OCI-LY7 (cell line): Measurements from ENCODE around the gene PARD3. TPM values are rescaled to one million over a fixed set of nuclear protein-coding genes. Genes with fewer than 3 reads are reported as not detected.

Experiments used
- BruUV-seq: library from RNA; stranded (reverse); fragments of 400-500 nt; replicated peaks from 2 replicates; lab custom pipeline; 2021; lab: Mats Ljungman, UMichigan
- CTCF ChIA-PET: fragments of 300-600 bp; sonication (Branson Sonifier 250); formaldehyde crosslinking; loops from one replicate; lab custom pipeline; 2022; ENCODE audit warnings: antibody characterized with exemption; ENCODE audit not compliant: unreplicated experiment; lab: Charles Lee
- POLR2A ChIA-PET: fragments of 300-600 bp; sonication (Branson Sonifier 250); formaldehyde crosslinking; loops from one replicate; lab custom pipeline; 2022; ENCODE audit warnings: antibody characterized with exemption; lab: Charles Lee
- DNase-seq: peaks from one replicate; pipeline ENCODE4 v3.0.0-alpha.2; 2015; ENCODE audit warnings: low spot score
- H2AFZ ChIP-seq: fragments of 200-600 bp; sonication (generic), shearing (Covaris generic); 2 replicates; pipeline ENCODE4 v1.6.1; 2014; ENCODE audit warnings: mild to moderate bottlenecking, antibody characterized with exemption, low read length, moderate library complexity
- H3K27ac ChIP-seq: fragments of 200-600 bp; sonication (generic); 2 replicates; pipeline ENCODE4 v1.5.1; 2014; ENCODE audit warnings: mixed run types, low read depth, mild to moderate bottlenecking, moderate library complexity, low read length, inconsistent platforms; ENCODE audit not compliant: poor library complexity, severe bottlenecking
- H3K36me3 ChIP-seq: fragments of 200-600 bp; sonication (generic); 2 replicates; pipeline ENCODE4 v1.6.1; 2014; ENCODE audit warnings: mild to moderate bottlenecking, antibody characterized with exemption, low read length, moderate library complexity, mixed read lengths; ENCODE audit not compliant: insufficient read depth
- H3K4me1 ChIP-seq: fragments of 200-600 bp; sonication (generic); 2 replicates; pipeline ENCODE4 v1.5.1; 2014; ENCODE audit warnings: mild to moderate bottlenecking, low read length; ENCODE audit not compliant: insufficient read depth, poor library complexity, severe bottlenecking
- H3K4me2 ChIP-seq: fragments of 200-600 bp; sonication (generic); 2 replicates; pipeline ENCODE4 v1.6.1; 2014; ENCODE audit warnings: mild to moderate bottlenecking, low read length
- H3K4me3 ChIP-seq: fragments of 200-600 bp; sonication (generic); 2 replicates; pipeline ENCODE4 v1.5.1; 2014; ENCODE audit warnings: mild to moderate bottlenecking, low read depth, low read length; ENCODE audit not compliant: poor library complexity, severe bottlenecking
- H3K79me2 ChIP-seq: fragments of 200-600 bp; sonication (generic); 2 replicates; pipeline ENCODE4 v1.6.1; 2016; ENCODE audit warnings: low read depth, mild to moderate bottlenecking, low read length, moderate library complexity, mixed read lengths; ENCODE audit not compliant: insufficient read depth
- H3K9me2 ChIP-seq: fragments of 200-600 bp; sonication (generic); 2 replicates; pipeline ENCODE4 v1.6.1; 2016; ENCODE audit warnings: mild to moderate bottlenecking, low read length, mixed read lengths; ENCODE audit not compliant: insufficient read depth
- H3K9me3 ChIP-seq: fragments of 200-600 bp; sonication (generic); 2 replicates; pipeline ENCODE4 v1.6.1; 2014; ENCODE audit warnings: mild to moderate bottlenecking, mixed run types, low read length, mixed read lengths
- H4K20me1 ChIP-seq: fragments of 200-600 bp; sonication (generic); 2 replicates; pipeline ENCODE4 v1.6.1; 2014; ENCODE audit warnings: mild to moderate bottlenecking, antibody characterized with exemption, low read length, moderate library complexity, mixed read lengths; ENCODE audit not compliant: insufficient read depth
- EZH2phosphoT487 ChIP-seq: fragments of 200-600 bp; sonication (generic); IDR thresholded peaks from 2 replicates; pipeline ENCODE4 v1.6.1; 2018; ENCODE audit warnings: low read depth, borderline replicate concordance, mild to moderate bottlenecking, mixed run types, antibody characterized with exemption, low read length, moderate library complexity, mixed read lengths
- intact Hi-C: fragments of 100-400 bp; cut with micrococcal nuclease; formaldehyde crosslinking; loops from one replicate; pipeline ENCODE4 v1.10.0; 2022; ENCODE audit not compliant: unreplicated experiment
- total RNA-seq, 2 experiments: library from RNA; depleted of rRNA in 1 of 2; stranded (reverse); fragments of >200 nt in 1 of 2; shearing (Covaris generic) in 1 of 2; gene quantifications; 2 replicates each; pipeline ENCODE4 v1.2.3, GENCODE V29; 2014 to 2022
- TF ChIP-seq, protein P1 (sequence below): fragments of 200-600 bp; sonication (generic); conservative IDR thresholded peaks from 2 replicates; pipeline ENCODE4 v1.5.1; 2014; ENCODE audit warnings: mild to moderate bottlenecking, antibody characterized with exemption, low read length, moderate library complexity, mixed read lengths

Gene PARD3
- total RNA-seq, 2 experiments from 2014 or later = not detected

DNA sequence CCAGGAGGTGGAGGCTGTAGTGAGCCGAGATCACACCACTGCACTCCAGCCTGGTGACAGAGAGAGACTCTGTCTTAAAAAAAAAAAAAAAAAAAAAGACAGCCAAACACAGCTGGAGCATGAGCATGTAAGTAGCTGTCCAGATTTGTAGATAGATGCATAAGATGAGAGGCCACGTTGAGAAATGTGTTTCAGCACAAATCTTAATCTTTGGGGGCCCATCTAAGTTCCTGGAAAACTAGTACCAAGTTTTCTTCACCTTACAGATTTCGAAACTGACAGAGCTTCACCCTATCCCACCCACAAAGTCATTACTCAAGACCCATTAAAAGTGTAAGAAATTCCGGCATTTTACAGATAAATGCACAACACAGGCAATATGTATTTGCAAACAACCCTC lies 208.2 kb downstream of the PARD3 start:
- Histone ChIP-seq H3K36me3 (no peaks in the 10 kb centered on the region), H3K4me2 (no peak overlapping the region), H3K4me3 (no peak overlapping the region), H3K9me2 (no peaks in the 10 kb centered on the region), H4K20me1 (no peaks in the 10 kb centered on the region), H3K27ac (no peak overlapping the region), H3K4me1 (no peaks in the 10 kb centered on the region), H2AFZ (no peak overlapping the region), H3K9me3 (no peaks in the 10 kb centered on the region), H3K79me2 (no peaks in the 10 kb centered on the region)
- intact Hi-C loops = no loop called here
- no peak for DNase-seq
- POLR2A ChIA-PET = interaction anchor here (0.6 to 0.7 kb wide), 2 partner anchors 610 to 783 kb away, joined by 3 read pairs; no protein-coding TSS in a partner anchor
- TF ChIP-seq, protein P1, sequence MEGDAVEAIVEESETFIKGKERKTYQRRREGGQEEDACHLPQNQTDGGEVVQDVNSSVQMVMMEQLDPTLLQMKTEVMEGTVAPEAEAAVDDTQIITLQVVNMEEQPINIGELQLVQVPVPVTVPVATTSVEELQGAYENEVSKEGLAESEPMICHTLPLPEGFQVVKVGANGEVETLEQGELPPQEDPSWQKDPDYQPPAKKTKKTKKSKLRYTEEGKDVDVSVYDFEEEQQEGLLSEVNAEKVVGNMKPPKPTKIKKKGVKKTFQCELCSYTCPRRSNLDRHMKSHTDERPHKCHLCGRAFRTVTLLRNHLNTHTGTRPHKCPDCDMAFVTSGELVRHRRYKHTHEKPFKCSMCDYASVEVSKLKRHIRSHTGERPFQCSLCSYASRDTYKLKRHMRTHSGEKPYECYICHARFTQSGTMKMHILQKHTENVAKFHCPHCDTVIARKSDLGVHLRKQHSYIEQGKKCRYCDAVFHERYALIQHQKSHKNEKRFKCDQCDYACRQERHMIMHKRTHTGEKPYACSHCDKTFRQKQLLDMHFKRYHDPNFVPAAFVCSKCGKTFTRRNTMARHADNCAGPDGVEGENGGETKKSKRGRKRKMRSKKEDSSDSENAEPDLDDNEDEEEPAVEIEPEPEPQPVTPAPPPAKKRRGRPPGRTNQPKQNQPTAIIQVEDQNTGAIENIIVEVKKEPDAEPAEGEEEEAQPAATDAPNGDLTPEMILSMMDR = no peak
- no peak for TF ChIP-seq EZH2phosphoT487
- CTCF ChIA-PET = no interaction called here
- no TSS peak for BruUV-seq

DNA sequence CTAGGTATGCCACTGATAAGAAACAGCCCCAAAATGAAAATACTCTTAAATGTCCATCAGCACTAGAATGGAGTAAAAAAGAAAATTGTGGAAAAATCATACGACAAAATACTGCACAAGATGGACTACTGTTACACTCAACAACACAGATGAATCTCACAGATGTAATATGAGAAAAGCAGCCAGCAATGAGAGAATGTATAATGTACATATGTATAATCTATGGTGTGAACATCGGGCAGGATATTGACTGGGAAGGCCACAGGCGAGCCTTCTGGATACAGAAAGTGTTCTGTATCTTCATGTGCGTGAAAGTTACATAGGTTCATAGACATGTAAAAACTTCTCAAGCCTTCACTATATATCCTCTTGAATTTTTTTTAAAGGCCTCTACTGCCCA lies 212.6 kb downstream of the PARD3 start:
- TF ChIP-seq EZH2phosphoT487 = no peak
- TF ChIP-seq, protein P1 = no peak
- no peaks in the 10 kb centered on the region for H3K4me1 ChIP-seq
- H3K27ac ChIP-seq = no peak overlapping the region
- intact Hi-C loops = no loop called here
- ChIA-PET CTCF (no interaction called here), POLR2A (interaction anchor here (0.6 kb wide), 1 partner anchor 599 kb away, joined by 4 read pairs; no protein-coding TSS in a partner anchor)
- no TSS peak for BruUV-seq
- no peak for DNase-seq
- no peak overlapping the region for H3K4me2 ChIP-seq
- H3K36me3 ChIP-seq = no peaks in the 10 kb centered on the region
- no peak overlapping the region for H2AFZ ChIP-seq
- H3K9me2 ChIP-seq = no peaks in the 10 kb centered on the region
- no peaks in the 10 kb centered on the region for H4K20me1 ChIP-seq
- H3K4me3 ChIP-seq = no peak overlapping the region
- no peaks in the 10 kb centered on the region for H3K9me3 ChIP-seq
- no peaks in the 10 kb centered on the region for H3K79me2 ChIP-seq

DNA sequence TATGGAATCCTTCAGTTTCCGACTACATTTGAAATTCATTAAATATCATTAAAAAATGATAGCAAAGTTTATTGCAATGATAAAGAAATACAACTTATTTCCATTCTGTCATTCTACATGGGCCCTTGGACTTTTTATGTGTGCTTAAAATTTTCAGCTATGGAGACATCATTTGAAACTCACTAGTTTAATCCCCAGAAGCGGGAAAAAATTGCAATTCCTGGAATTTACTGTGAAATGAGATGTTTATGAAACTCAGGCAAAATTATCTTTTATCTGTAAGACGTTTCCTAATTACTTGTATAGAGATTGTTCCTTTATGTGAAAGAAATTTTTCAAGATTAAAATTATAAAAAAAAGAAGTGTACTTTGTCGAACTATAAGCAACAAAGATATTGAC lies 213.4 kb downstream of the PARD3 start:
- Histone ChIP-seq H3K9me2 (no peaks in the 10 kb centered on the region), H3K79me2 (no peaks in the 10 kb centered on the region), H3K9me3 (no peaks in the 10 kb centered on the region), H3K27ac (no peak overlapping the region), H3K4me3 (no peak overlapping the region), H4K20me1 (no peaks in the 10 kb centered on the region), H3K4me2 (no peak overlapping the region), H3K36me3 (no peaks in the 10 kb centered on the region), H2AFZ (no peak overlapping the region), H3K4me1 (no peaks in the 10 kb centered on the region)
- intact Hi-C loops = no loop called here
- DNase-seq = no peak
- no TSS peak for BruUV-seq
- ChIA-PET POLR2A (no interaction called here), CTCF (no interaction called here)
- TF ChIP-seq EZH2phosphoT487 = no peak
- TF ChIP-seq, protein P1 = no peak
